HG03097 (cell line): Measurements from ENCODE around the gene DIP2B.

Experiments
- ATAC-seq: cut with Tn5 transposase; IDR thresholded peaks from one replicate; pipeline ENCODE4 v1.9.1; 2021; ENCODE audit not compliant: unreplicated experiment, low FRiP score

Gene DIP2B

GRCh38 chr12:50611021-50611744, 106.4 kb downstream of the DIP2B start:
- no peak for ATAC-seq

DNA sequence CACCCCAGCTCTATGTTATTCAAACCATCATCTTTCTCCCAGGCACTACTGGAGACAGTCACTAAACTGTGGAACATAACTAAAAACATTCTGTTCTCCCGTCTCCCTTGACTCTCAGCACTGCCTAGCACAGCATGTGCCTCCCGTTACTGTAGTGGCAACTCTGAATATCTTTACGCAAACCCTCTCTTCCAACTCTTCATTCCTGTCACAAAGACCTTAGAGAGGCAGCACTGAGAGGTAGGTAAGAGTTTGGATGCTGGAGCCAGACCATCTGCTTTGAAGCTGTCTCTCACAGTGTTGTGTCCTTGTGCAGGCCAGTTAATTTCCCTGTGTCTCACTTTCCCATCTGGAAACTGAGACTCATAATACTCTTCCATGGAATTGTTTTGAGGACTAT, 108.1 kb downstream of the DIP2B start:
- no peak for ATAC-seq

DNA sequence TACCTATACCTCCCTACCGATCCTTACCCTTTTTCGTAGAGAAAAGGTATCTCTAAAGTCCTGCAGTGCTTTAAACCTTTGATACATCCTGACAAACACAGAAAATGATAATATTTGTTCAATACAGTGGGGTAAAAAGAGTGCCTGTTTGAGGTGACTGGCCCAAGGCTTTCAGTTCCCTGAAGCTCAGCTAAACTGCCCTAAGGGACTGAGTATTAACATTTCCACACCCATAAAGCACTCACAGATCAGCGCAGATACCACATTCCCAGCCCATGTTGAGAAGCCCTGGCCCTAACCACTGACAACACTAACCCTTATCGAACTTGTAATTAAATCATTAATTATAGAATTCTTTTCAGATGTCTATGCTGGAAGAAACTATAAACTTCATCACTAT, 108.7 kb downstream of the DIP2B start:
- ATAC-seq, result no peak

DNA sequence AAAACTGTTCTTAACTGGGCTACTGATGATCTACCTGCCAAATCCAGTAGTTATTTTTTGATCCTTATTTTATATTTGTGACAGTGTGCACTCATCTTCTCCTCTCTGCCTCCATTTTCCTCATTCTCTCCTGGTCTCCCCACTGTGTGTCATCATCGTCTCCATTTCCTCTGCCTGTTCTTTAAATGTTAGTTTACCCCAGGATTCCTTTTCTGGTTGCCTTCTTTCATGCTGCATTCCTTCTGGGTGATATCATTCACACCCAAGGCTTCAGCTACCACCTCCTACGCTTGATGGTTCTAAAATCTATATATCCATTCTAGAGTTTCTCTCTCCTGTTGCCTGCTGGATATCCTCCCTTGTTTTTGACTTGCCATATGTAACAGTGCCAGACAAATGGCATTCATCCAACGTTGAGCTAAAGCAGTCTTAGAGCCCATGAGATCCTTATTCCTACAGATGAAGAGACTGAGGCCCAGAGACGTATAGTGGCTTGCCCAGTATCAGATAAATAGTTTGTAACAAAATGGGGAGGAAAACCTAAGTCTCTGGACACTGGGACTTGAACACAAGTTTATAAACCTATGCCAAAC, 109.5 kb downstream of the DIP2B start:
- no peak for ATAC-seq

- ATAC-seq, result no peak
Observed at GRCh38 chr12:50615145-50615906, 110.5 kb downstream of the DIP2B start.

DNA sequence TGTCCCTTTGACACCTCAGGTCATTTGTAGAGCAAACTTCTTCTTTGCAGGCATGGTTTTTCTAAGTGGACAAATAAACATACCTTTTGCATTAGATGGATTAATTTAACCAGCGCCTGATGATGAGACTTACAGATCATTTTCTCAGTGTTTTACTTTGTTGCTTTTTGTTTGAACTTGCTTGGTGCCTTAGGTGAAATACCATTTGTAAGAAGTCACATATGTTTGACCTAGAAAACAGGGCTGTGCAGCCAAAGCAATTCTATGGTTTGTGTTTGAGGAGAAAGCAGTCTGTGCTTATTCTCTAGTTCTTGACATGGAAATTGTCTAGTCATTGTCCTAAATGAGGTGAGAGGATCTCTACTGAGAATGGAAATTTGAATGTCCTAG, 111.1 kb downstream of the DIP2B start:
- ATAC-seq, result no peak

DNA sequence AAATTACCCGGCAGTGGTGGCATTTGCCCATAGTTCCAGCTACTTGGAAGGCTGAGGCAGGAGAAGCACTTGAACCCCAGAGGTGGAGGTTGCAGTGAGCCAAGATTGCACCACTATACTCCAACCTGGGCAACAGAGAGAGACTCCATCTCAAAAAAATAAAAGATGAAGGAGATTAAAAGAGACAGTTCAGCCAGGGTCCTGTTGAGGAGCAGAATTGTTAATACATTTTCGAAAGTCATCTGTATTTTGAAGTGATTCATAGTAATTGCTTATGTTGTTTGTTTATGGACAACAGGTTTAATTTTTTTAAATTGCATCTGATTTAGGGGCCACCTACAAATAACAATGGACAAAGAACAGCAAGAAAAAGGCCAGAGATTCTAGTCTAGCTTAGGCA, 112.9 kb downstream of the DIP2B start:
- ATAC-seq, result no peak

- ATAC-seq, result no peak
Observed at GRCh38 chr12:50618864-50619609, 114.3 kb downstream of the DIP2B start.

GRCh38 chr12:50619610-50619958, 114.8 kb downstream of the DIP2B start:
- ATAC-seq, result no peak

DNA sequence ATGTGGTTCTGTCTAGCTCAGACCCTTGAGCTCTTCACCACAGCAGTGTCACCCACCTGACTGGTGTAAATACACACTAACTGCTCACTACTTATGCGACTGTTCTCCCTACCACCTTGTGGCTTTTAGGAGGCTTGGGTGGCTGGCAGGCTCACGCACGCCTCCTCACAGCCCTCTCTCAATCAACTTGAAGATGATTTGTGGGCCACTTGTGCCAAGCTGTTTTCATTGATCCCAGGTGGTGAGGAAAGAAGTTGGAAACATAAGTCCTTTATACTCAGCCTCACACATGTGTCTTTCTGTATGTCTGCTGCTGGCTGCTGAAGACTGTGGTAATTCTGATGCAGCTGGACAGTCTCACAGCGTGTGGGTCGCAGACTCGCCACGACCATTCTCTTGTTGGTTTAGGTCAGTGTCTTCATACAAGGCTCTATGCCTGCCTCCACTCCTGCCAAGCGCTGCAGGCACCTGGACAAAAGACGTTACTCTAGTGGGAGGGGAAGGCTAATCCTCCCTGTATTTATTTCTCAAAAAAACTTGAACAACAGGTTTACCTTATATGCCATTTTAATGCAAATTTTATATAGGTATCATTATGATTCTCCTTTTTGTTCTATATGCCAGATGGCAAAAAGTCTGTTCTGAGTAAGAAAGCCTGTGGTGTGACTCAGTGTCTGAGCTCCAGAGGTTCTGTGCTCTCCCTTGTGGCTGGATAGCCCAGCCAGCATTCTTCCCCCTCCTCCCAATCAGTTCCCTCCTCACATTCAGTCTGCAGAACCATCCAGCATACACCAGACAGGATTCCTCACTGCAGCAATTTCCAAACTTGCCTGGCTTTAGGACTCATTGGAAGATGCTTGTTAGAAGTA, 115.6 kb downstream of the DIP2B start:
- ATAC-seq, result no peak

DNA sequence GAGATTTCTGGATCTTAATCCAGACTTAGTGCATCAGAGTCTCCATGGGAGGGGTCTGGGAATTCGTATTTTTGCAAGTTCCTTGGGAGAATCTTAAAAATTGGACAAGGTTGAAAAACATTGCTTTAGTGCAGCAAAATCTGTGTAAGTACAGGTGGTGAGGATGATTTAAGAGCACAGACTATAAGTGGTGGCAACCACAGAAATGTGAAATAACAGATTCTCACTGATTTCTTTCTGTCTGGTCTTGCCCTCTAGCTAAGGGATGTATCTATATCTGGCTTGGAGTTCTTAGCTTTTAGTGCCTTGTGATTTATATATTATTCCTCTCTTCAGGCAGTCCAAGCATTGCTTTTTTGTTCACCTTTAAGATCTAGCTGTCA, 116.2 kb downstream of the DIP2B start:
- ATAC-seq, result no peak

GRCh38 chr12:50621399-50622300, 116.9 kb downstream of the DIP2B start:
- no peak for ATAC-seq

GRCh38 chr12:50625029-50625925, 120.5 kb downstream of the DIP2B start:
- no peak for ATAC-seq

GRCh38 chr12:50626026-50626425, 121.2 kb downstream of the DIP2B start:
- ATAC-seq, result no peak

GRCh38 chr12:50627491-50627890, 122.7 kb downstream of the DIP2B start:
- no peak for ATAC-seq

GRCh38 chr12:50628394-50628793, 123.6 kb downstream of the DIP2B start:
- no peak for ATAC-seq

DNA sequence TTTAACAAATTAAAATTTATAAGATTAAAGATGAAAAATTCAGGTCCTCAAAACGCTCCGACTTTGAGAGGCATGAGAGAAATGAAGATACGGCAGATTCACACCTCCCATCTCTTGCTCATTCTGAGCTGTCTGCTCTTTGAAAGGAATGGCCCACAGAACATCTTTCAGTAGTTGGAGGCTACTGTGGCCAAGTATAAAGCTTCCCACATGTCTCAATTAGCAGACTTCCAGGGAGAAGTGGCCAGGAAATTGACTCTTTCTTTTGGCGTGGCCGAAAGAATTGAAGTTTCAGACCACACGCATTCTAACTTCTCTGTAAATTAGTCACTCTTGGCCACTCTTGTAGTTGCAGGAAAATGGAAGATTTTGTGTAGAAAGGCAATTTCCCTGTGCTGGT, 129.2 kb downstream of the DIP2B start:
- no peak for ATAC-seq

DNA sequence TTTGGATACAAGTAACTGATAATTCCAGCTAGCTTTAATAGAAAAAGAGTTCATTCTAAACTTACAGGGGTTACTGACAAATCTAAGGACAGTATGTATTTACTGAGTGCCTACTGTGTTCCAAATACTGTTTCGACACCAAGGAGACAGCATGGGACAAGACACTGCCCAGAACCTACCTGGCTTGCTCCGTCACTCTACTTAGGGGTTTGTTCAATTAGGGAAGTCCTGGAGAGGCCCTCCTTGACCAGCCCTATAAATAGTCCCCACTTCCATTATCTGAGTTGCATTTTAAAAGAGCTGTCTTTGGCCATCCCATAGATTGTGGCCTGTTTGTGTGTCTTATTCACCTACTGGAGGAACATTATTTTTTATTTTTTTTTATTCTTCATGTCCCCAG, 129.6 kb downstream of the DIP2B start:
- ATAC-seq, result no peak
